ENCODE measurements around the gene DMBX1. TPM values are rescaled to one million over a fixed set of nuclear protein-coding genes. Genes with fewer than 3 reads are reported as not detected.

DMBX1 gene
- total RNA-seq, result not detected

DNA sequence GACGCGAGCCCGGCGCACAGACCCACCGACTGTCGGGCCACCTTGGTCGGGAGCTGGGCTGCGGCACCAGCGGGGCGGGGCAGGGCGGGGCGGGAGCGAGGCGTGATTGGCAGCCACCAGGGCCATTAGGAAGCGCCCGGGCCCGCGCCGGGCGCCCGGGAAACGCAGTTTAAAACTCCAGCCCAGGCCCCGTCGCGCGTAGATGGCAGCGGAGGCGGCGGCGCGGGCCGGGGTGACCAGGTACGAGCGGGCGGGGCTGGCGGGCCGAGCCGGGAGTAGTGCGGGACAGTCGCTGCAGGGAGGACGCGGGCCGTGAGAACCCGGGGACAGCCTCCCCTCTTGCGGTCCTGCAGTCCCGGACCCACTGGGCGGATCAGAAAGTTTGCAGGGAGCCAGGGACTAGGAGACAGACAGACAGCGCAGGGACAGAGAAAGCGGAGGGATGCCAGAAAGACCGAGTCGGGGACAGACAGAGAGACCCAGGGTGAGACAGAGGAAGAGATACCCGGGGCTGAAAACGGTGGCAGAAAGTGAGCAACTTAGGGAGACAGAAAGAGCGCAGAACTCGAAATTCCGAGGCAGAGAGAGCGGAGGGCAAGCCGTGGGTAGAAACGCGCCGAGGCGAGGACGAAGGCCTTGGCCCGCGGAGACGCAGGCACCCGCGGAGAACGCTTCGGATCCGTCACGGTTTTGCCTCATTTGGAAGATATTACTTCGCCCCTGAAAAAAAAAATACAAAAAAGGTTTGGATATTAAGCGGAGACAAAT lies at the start of gene DMBX1:
DMBX1 (plus strand) TSS at position 199 of the 768 bp plus-strand sequence. CDS start 17,175 bp downstream, outside the sequence.
- Histone ChIP-seq H3K36me3 (no peaks in the 10 kb centered on the region), H3K4me1 (peaks cover 15 to 28% of the 10 kb centered on the region in 2 donors), H3K4me3 (replicated peaks in 1 of 3) (peak within 1 kb of the TSS in 1 of 3 donors; percentile 9), H3K27me3 (peaks cover 41% of the 10 kb centered on the region), H3K27ac (no peak within 1 kb of the TSS), H3K9me3 (no peaks in the 10 kb centered on the region)
- no peak for TF ChIP-seq POLR2A (IDR thresholded peaks at IDR 0.05)
- TF ChIP-seq, protein P1, sequence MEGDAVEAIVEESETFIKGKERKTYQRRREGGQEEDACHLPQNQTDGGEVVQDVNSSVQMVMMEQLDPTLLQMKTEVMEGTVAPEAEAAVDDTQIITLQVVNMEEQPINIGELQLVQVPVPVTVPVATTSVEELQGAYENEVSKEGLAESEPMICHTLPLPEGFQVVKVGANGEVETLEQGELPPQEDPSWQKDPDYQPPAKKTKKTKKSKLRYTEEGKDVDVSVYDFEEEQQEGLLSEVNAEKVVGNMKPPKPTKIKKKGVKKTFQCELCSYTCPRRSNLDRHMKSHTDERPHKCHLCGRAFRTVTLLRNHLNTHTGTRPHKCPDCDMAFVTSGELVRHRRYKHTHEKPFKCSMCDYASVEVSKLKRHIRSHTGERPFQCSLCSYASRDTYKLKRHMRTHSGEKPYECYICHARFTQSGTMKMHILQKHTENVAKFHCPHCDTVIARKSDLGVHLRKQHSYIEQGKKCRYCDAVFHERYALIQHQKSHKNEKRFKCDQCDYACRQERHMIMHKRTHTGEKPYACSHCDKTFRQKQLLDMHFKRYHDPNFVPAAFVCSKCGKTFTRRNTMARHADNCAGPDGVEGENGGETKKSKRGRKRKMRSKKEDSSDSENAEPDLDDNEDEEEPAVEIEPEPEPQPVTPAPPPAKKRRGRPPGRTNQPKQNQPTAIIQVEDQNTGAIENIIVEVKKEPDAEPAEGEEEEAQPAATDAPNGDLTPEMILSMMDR (IDR thresholded peaks at IDR 0.05), result no peak
- peak; percentile 34 to 37 for DNase-seq
- 3 to 5% methylated on average over 46 to 62 of the region's 74 CpGs for WGBS, 2 donors
- intact Hi-C loops (cut with DNase I), result no loop called here

DNA sequence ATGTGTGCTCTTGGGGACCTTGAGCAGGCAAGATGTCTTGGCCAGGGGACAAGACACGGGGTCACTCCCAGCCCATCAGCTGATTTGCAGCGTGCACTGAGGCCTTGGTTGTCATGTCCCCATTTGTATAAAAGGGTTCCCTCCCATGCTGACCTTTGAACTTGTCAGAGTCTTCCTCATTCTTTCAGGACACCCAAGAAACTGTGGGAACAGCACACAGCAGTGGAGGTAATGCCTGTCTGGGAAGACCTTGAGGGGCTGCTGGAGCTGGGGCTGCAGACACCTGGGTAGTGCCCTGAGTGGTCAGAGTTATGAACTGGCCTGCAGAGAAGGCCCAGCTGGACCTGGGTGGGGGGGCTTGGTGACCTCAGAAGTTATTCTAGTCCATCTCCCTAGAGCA lies 49.2 kb upstream of the DMBX1 start:
- no peak for TF ChIP-seq POLR2A (IDR thresholded peaks at IDR 0.05)
- TF ChIP-seq, protein P1 (IDR thresholded peaks at IDR 0.05), result no peak
- Histone ChIP-seq H3K4me1 (no peaks in the 10 kb centered on the region), H3K27me3 (no peaks in the 10 kb centered on the region), H3K9me3 (no peaks in the 10 kb centered on the region), H3K27ac (no peak overlapping the region), H3K4me3 (replicated peaks in 1 of 3) (no peak overlapping the region), H3K36me3 (no peaks in the 10 kb centered on the region)
- DNase-seq, result no peak
- WGBS, 2 donors, result 88 to 100% methylated on average over 1 to 2 of the region's 2 CpGs
- intact Hi-C loops (cut with DNase I), result no loop called here

DNA sequence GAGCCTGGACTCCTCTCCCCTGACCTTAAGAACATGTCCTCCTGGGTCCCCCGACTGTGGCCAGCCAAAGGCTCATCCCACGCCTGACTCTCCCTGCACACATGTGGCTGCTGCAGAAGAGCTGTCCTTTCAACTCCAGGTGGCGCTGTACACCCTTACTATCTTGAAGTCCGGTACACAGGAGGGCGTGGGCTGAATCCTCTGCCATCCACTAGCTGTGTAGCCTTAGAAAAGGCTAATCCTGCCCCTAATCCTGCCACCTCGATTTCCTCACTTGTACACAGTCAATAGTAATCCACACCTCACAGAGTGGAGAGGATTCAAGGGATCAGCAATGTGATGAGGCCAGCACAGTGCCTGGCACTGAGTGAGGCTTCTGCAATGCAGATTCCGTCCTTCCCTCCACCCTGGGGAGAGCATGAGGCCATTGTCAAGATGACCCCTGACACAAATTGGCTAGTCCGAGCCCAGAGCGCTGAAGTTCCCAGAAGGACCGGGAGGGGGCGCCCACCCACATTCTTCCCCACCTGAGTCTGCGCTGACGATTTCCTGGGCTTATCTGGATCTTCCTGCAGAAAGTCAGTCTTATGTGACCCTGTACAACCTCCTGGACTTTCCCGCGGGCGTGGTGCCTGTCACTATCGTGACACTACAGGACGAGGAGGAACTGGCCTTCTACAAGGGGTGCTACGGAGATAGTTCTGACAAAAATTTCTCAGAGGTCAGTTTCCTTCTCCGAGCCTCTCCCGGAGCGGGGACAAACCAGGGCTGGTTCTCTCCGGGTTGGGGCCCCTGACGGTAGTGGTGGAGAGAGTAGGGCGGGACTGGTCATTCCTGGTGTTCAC lies 47.1 kb upstream of the DMBX1 start:
- 12 to 16% methylated on average over 25 of the region's 25 CpGs for WGBS, 2 donors
- Histone ChIP-seq H3K27me3 (no peaks in the 10 kb centered on the region), H3K9me3 (no peaks in the 10 kb centered on the region), H3K27ac (no peak overlapping the region), H3K4me3 (replicated peaks in 1 of 3) (peak overlapping the region in 1 of 3 donors; percentile 0), H3K4me1 (no peaks in the 10 kb centered on the region), H3K36me3 (no peaks in the 10 kb centered on the region)
- peak; percentile 72 to 81 for DNase-seq
- TF ChIP-seq POLR2A (IDR thresholded peaks at IDR 0.05), result no peak
- TF ChIP-seq, protein P1 (IDR thresholded peaks at IDR 0.05), result peak; percentile 66 to 95 (median 78)
- intact Hi-C loops (cut with DNase I), result no loop called here

DNA sequence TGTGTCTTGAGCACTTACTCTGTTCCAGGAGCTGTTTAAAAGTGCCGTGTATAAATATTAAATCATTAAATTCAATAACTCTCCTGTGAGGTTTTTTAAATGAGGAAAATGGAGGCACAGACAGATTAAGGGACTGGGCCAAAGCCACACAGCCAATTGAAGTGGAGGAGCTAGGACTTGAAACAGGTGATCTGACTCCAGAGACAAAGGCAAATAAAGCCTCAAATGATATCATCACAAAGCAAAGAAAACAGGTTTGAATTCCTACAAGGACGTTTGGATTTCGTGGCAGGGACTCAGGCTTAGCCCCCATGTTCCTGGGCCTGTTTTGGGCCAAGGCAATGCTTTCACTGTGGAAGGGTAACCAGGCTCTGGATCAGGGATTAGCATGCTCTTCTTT lies 45.2 kb upstream of the DMBX1 start:
- Histone ChIP-seq H3K36me3 (no peaks in the 10 kb centered on the region), H3K27me3 (no peaks in the 10 kb centered on the region), H3K4me1 (peaks cover 0 to 10% of the 10 kb centered on the region in 2 donors), H3K27ac (no peak overlapping the region), H3K4me3 (replicated peaks in 1 of 3) (no peak overlapping the region), H3K9me3 (no peaks in the 10 kb centered on the region)
- intact Hi-C loops (cut with DNase I), result no loop called here
- WGBS, 2 donors, result 79 to 83% methylated on average over 3 of the region's 3 CpGs
- TF ChIP-seq POLR2A (IDR thresholded peaks at IDR 0.05), result no peak
- TF ChIP-seq, protein P1 (IDR thresholded peaks at IDR 0.05), result no peak
- no peak for DNase-seq
